Natural killer cell treated with Interleukin-12 subunit alpha and Interleukin-12 subunit beta and Interleukin-15 and Interleukin-18, amount 100 ng/mL, for 72 hours (primary cell): ENCODE measurements around the gene MACIR. TPM values are rescaled to one million over a fixed set of nuclear protein-coding genes. Genes with fewer than 3 reads are reported as not detected.

Experiments used
- ATAC-seq, 2 donors: fragments of 150-1000 bp; cut with Tn5 transposase in 1 of 2; sonication (Bioruptor Pico), chemical (Tn5 transposase) in 1 of 2; 2 replicates each; pipeline ENCODE4 v1.10.0; 2021
- DNase-seq: peaks from one replicate; pipeline ENCODE4 v3.0.0; 2022; ENCODE audit warnings: low spot score
- H3K27ac Mint-ChIP-seq, 2 donors: 1 replicate in 1 of 2; 2 replicates in 1 of 2; pipeline ENCODE4 v1.8.0; 2022; ENCODE audit warnings: mixed read lengths in 2 of 2, mild to moderate bottlenecking in 1 of 2, moderate library complexity in 1 of 2
- H3K27me3 Mint-ChIP-seq, 2 donors: 1 replicate in 1 of 2; 2 replicates in 1 of 2; pipeline ENCODE4 v1.8.0; 2022; ENCODE audit warnings: mixed read lengths in 2 of 2
- H3K36me3 Mint-ChIP-seq: one replicate; pipeline ENCODE4 v1.8.0; 2022; ENCODE audit warnings: mixed read lengths
- H3K4me1 Mint-ChIP-seq, 2 donors: 1 replicate in 1 of 2; 2 replicates in 1 of 2; pipeline ENCODE4 v1.8.0; 2022; ENCODE audit warnings: low read depth in 2 of 2, mixed read lengths in 2 of 2, mild to moderate bottlenecking in 1 of 2
- H3K4me3 Mint-ChIP-seq: one replicate; pipeline ENCODE4 v1.8.0; 2022; ENCODE audit warnings: mixed read lengths
- H3K9me3 Mint-ChIP-seq: 2 replicates; pipeline ENCODE4 v1.8.0; 2022; ENCODE audit warnings: mixed read lengths
- total RNA-seq, 2 donors: library from RNA; stranded (reverse); gene quantifications; one replicate each; pipeline ENCODE4 v1.2.3, GENCODE V29; 2022

Gene MACIR
- total RNA-seq, 2 donors from 2014 or later = 5.9 to 8.5 TPM

GRCh38 chr5:103258957-103259704 is 568 bp downstream of the MACIR start:
- Mint-ChIP-seq H3K27ac (peak overlapping the region in 1 of 2 donors; percentile 63), H3K9me3 (no peaks in the 10 kb centered on the region), H3K4me3 (peak overlapping the region; percentile 97), H3K36me3 (no peaks in the 10 kb centered on the region), H3K4me1 (peaks cover 12 to 23% of the 10 kb centered on the region in 2 donors), H3K27me3 (peaks cover 0 to 6% of the 10 kb centered on the region in 2 donors)
- ATAC-seq (peak; percentile 67 to 72), DNase-seq (peak; percentile 79)

GRCh38 chr5:103259705-103260355 is 1.3 kb downstream of the MACIR start:
- H3K4me1 Mint-ChIP-seq = peaks cover 12 to 23% of the 10 kb centered on the region in 2 donors
- peaks cover 0 to 6% of the 10 kb centered on the region in 2 donors for H3K27me3 Mint-ChIP-seq
- no peaks in the 10 kb centered on the region for H3K36me3 Mint-ChIP-seq
- peak overlapping the region in 1 of 2 donors; percentile 63 for H3K27ac Mint-ChIP-seq
- ATAC-seq = no peak
- no peak for DNase-seq
- peak overlapping the region; percentile 97 for H3K4me3 Mint-ChIP-seq
- no peaks in the 10 kb centered on the region for H3K9me3 Mint-ChIP-seq

GRCh38 chr5:103260951-103261350 is 2.4 kb downstream of the MACIR start:
- Mint-ChIP-seq H3K36me3 (no peaks in the 10 kb centered on the region), H3K27me3 (peaks cover 0 to 6% of the 10 kb centered on the region in 2 donors), H3K27ac (no peak overlapping the region), H3K9me3 (no peaks in the 10 kb centered on the region), H3K4me3 (peak overlapping the region; percentile 45), H3K4me1 (peaks cover 12 to 23% of the 10 kb centered on the region in 2 donors)
- ATAC-seq (no peak), DNase-seq (no peak)

- ATAC-seq (no peak), DNase-seq (no peak)
- H3K4me3 Mint-ChIP-seq = no peak overlapping the region
- H3K4me1 Mint-ChIP-seq = peaks cover 12 to 23% of the 10 kb centered on the region in 2 donors
- H3K27ac Mint-ChIP-seq = no peak overlapping the region
- H3K9me3 Mint-ChIP-seq = no peaks in the 10 kb centered on the region
- H3K27me3 Mint-ChIP-seq = peaks cover 0 to 6% of the 10 kb centered on the region in 2 donors
- H3K36me3 Mint-ChIP-seq = peaks cover 5% of the 10 kb centered on the region
Observed at GRCh38 chr5:103262422-103262871, 3.9 kb downstream of the MACIR start.

- no peak overlapping the region for H3K27ac Mint-ChIP-seq
- H3K4me3 Mint-ChIP-seq = no peak overlapping the region
- H3K9me3 Mint-ChIP-seq = no peaks in the 10 kb centered on the region
- H3K27me3 Mint-ChIP-seq = peaks cover 0 to 6% of the 10 kb centered on the region in 2 donors
- ATAC-seq (no peak), DNase-seq (no peak)
- peaks cover 12 to 23% of the 10 kb centered on the region in 2 donors for H3K4me1 Mint-ChIP-seq
- H3K36me3 Mint-ChIP-seq = peaks cover 5% of the 10 kb centered on the region
Observed at GRCh38 chr5:103263054-103263453, 4.5 kb downstream of the MACIR start.

- H3K36me3 Mint-ChIP-seq = peaks cover 5% of the 10 kb centered on the region
- DNase-seq (no peak), ATAC-seq (no peak)
- H3K4me3 Mint-ChIP-seq = no peak overlapping the region
- peaks cover 0 to 6% of the 10 kb centered on the region in 2 donors for H3K27me3 Mint-ChIP-seq
- H3K9me3 Mint-ChIP-seq = no peaks in the 10 kb centered on the region
- no peak overlapping the region for H3K27ac Mint-ChIP-seq
- H3K4me1 Mint-ChIP-seq = peaks cover 12 to 22% of the 10 kb centered on the region in 2 donors
Observed at GRCh38 chr5:103264508-103264907, 5.9 kb downstream of the MACIR start.

- Mint-ChIP-seq H3K27me3 (no peaks in the 10 kb centered on the region), H3K36me3 (peaks cover 5% of the 10 kb centered on the region), H3K4me3 (no peak overlapping the region), H3K27ac (no peak overlapping the region), H3K4me1 (peaks cover 8 to 22% of the 10 kb centered on the region in 2 donors), H3K9me3 (no peaks in the 10 kb centered on the region)
- no peak for ATAC-seq
- no peak for DNase-seq
Observed at GRCh38 chr5:103270581-103270980, 12.0 kb downstream of the MACIR start.

- Mint-ChIP-seq H3K27ac (peak overlapping the region; percentile 47 to 63), H3K36me3 (no peaks in the 10 kb centered on the region), H3K27me3 (no peaks in the 10 kb centered on the region), H3K4me1 (peaks cover 8 to 22% of the 10 kb centered on the region in 2 donors), H3K4me3 (peak overlapping the region; percentile 77), H3K9me3 (no peaks in the 10 kb centered on the region)
- no peak for ATAC-seq
- no peak for DNase-seq
Observed at GRCh38 chr5:103271570-103272289, 13.2 kb downstream of the MACIR start.

- no peak overlapping the region for H3K4me3 Mint-ChIP-seq
- DNase-seq (no peak), ATAC-seq (no peak)
- no peaks in the 10 kb centered on the region for H3K27me3 Mint-ChIP-seq
- no peaks in the 10 kb centered on the region for H3K36me3 Mint-ChIP-seq
- peak overlapping the region; percentile 47 to 63 for H3K27ac Mint-ChIP-seq
- H3K9me3 Mint-ChIP-seq = no peaks in the 10 kb centered on the region
- peaks cover 8 to 22% of the 10 kb centered on the region in 2 donors for H3K4me1 Mint-ChIP-seq
Observed at GRCh38 chr5:103272377-103272776, 13.8 kb downstream of the MACIR start.

GRCh38 chr5:103273952-103274351 is 15.4 kb downstream of the MACIR start:
- Mint-ChIP-seq H3K4me3 (no peak overlapping the region), H3K27ac (no peak overlapping the region)

GRCh38 chr5:103275851-103276250 is 17.3 kb downstream of the MACIR start:
- H3K36me3 Mint-ChIP-seq = no peaks in the 10 kb centered on the region
- H3K27me3 Mint-ChIP-seq = no peaks in the 10 kb centered on the region
- no peak overlapping the region for H3K4me3 Mint-ChIP-seq
- DNase-seq = no peak
- H3K4me1 Mint-ChIP-seq = peaks cover 8 to 14% of the 10 kb centered on the region in 2 donors
- no peaks in the 10 kb centered on the region for H3K9me3 Mint-ChIP-seq
- ATAC-seq = no peak
- H3K27ac Mint-ChIP-seq = no peak overlapping the region

More at GRCh38 chr5:103273952-103274351, 15.4 kb downstream of the MACIR start:
- peaks cover 8 to 22% of the 10 kb centered on the region in 2 donors for H3K4me1 Mint-ChIP-seq
- no peaks in the 10 kb centered on the region for H3K9me3 Mint-ChIP-seq
- no peaks in the 10 kb centered on the region for H3K36me3 Mint-ChIP-seq
- no peak for ATAC-seq
- H3K27me3 Mint-ChIP-seq = no peaks in the 10 kb centered on the region
- no peak for DNase-seq

GRCh38 chr5:103280967-103281366 is 22.4 kb downstream of the MACIR start:
- Mint-ChIP-seq H3K4me1 (no peaks in the 10 kb centered on the region), H3K36me3 (no peaks in the 10 kb centered on the region), H3K4me3 (no peak overlapping the region)

GRCh38 chr5:103283120-103283519 is 24.6 kb downstream of the MACIR start:
- H3K27ac Mint-ChIP-seq = no peak overlapping the region
- H3K36me3 Mint-ChIP-seq = no peaks in the 10 kb centered on the region
- H3K4me3 Mint-ChIP-seq = no peak overlapping the region
- DNase-seq = no peak
- ATAC-seq = no peak
- no peaks in the 10 kb centered on the region for H3K9me3 Mint-ChIP-seq
- no peaks in the 10 kb centered on the region for H3K4me1 Mint-ChIP-seq
- no peaks in the 10 kb centered on the region for H3K27me3 Mint-ChIP-seq

More at GRCh38 chr5:103280967-103281366, 22.4 kb downstream of the MACIR start:
- H3K27ac Mint-ChIP-seq = no peak overlapping the region
- ATAC-seq = no peak
- H3K27me3 Mint-ChIP-seq = no peaks in the 10 kb centered on the region
- no peak for DNase-seq
- no peaks in the 10 kb centered on the region for H3K9me3 Mint-ChIP-seq
